Measurements from ENCODE around the gene RIPOR2.
A peak's percentile ranks its signal among the peaks of the same experiment; 100 is the strongest.

The RIPOR2 gene

DNA sequence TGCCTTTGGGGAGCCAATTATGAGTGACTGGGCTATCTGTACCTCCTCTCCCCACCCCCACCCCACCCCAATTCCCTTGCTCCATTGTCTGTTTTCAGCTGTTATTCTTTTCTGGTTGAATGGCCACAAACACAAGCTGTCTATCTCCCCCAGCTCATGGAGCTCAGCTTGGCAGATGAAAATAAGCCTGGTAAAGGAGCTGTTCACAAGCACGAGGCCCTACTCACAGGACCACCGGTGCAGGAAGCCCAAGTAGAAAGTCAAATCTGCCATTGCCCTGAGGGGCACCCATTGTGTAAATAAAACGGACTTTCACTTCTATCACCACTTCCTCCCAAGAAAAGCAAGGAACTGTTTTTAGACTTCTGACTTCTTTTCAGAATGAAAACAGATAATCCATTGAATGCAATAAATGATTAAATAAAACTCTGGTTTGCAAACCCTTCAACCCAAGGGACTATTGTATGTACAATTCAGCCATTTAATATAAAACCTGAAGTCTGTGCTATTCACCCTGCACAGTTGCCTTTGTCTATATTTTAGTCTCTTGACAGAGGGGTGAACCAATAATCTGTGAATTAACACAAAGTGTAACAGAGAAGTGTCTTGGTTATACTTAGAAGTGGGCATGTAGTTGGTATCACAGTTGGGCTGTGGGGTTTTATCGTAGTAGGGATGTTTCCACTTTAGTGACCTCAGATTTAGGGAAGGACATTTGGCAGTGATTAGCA, 27.7 kb downstream of the RIPOR2 start:
- DNase-seq (ENCODE audit: low read depth in 2 of 3, low spot score in 1 of 3) = no peak

DNA sequence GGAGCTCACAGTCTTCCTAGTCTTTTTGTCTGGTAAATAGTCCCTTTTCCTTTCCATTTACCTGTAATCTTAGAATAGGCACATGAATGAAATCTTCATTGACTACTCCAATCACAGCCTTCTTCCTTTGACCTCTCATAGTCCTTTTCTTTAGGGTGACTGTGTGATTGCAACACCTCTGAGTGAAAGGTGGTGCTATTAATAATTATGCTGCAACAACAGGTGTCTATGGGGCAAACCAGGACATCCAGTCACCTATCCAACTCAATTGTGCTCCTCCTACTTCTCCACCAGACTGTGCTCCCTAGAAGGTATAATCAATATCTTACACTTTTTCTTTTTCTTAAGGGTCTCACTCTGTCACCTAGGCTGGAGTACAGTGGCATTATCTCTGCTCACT, 29.4 kb downstream of the RIPOR2 start:
- no peak for DNase-seq (ENCODE audit: low read depth in 2 of 3, low spot score in 1 of 3)

DNA sequence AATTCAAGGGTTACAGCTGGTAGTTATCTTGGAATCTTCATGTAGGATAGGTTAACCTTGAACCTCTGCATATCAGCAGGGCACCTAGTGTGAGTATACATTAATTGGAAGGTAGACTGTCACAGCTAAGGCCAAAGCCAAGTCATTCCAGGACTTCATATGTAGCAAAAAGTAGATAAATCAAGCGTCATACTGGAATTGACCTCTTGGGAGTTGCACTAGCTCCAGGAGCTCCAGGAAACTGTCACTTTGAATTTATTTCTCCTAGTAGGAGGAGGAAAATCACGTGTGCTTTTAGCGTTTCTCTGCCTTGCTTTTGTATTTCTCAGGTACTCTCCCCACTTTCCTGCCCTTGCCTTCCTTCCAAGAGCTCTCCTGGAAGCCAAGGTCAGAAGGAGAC, 30.3 kb downstream of the RIPOR2 start:
- DNase-seq (ENCODE audit: low read depth in 2 of 3, low spot score in 1 of 3) = no peak

- no peak for DNase-seq (ENCODE audit: low read depth in 2 of 3, low spot score in 1 of 3)
Observed at GRCh38 chr6:24903681-24904080, 32.1 kb downstream of the RIPOR2 start.

- DNase-seq (ENCODE audit: low read depth in 2 of 3, low spot score in 1 of 3) = no peak
Observed at GRCh38 chr6:24902782-24903181, 33.0 kb downstream of the RIPOR2 start.

DNA sequence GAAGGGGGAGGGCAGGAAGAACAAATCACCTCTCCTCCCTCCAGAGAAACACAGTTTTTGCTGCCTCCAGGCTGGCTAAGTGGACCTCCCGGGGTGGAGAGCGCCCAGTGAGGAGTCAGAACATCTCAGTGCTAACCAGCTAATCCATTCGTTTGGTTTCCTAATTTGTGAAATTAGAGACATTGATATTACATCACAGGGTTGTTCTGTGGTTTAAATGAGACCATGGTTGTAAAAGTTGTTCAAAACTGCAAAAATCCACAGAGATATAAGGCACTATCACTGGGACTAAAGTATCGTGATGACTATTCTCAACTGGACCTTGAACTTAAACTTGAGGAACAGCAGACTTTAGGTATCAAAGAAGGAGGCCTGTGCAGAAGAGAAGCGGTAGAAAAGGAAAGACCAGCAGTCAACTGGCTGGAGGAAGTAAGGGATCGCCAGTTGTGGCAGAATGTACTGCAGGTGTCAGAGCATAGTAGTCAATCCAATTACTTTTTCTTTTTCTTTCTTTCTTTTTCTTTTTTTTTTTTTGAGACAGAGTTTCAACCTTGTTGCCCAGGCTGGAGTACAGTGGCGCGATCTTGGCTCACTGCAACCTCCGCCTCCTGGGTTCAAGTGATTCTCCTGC, 33.9 kb downstream of the RIPOR2 start:
- no peak for DNase-seq (ENCODE audit: low read depth in 2 of 3, low spot score in 1 of 3)

- DNase-seq (ENCODE audit: low read depth in 2 of 3, low spot score in 1 of 3) = no peak
Observed at GRCh38 chr6:24900917-24901697, 34.7 kb downstream of the RIPOR2 start.

- peak in 1 of 3 donors; percentile 42 for DNase-seq (ENCODE audit: low read depth in 2 of 3, low spot score in 1 of 3)
Observed at GRCh38 chr6:24899997-24900325, 35.8 kb downstream of the RIPOR2 start.

- DNase-seq (ENCODE audit: low read depth in 2 of 3, low spot score in 1 of 3) = no peak
Observed at GRCh38 chr6:24899136-24899996, 36.4 kb downstream of the RIPOR2 start.

GRCh38 chr6:24898676-24899075, 37.1 kb downstream of the RIPOR2 start:
- DNase-seq (ENCODE audit: low read depth in 2 of 3, low spot score in 1 of 3) = no peak

DNA sequence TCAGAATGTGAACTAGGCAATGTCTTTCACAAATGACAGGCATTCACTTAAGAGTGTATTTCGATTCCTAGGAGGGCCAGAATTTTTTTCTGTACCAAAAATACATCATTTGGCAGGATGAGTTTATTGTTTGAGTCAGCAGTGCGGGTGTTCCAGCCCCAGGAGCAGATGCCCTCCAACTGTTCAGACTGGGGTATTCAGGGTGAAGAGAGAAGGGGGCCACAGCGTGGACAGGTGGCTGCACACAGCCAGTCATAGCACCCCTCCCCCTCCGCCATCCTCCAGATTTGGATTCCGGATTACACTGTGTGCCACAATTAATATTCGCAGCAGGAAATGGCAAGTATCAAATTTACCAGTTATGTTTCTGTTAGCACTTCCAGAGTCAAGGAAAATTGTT, 38.6 kb downstream of the RIPOR2 start:
- DNase-seq (ENCODE audit: low read depth in 2 of 3, low spot score in 1 of 3) = no peak

GRCh38 chr6:24893342-24893850, 42.4 kb downstream of the RIPOR2 start:
- no peak for DNase-seq (ENCODE audit: low read depth in 2 of 3, low spot score in 1 of 3)

- no peak for DNase-seq (ENCODE audit: low read depth in 2 of 3, low spot score in 1 of 3)
Observed at GRCh38 chr6:24891004-24891403, 44.8 kb downstream of the RIPOR2 start.

GRCh38 chr6:24890471-24890870, 45.3 kb downstream of the RIPOR2 start:
- DNase-seq (ENCODE audit: low read depth in 2 of 3, low spot score in 1 of 3) = no peak

- DNase-seq (ENCODE audit: low read depth in 2 of 3, low spot score in 1 of 3) = no peak
Observed at GRCh38 chr6:24888715-24889370, 46.9 kb downstream of the RIPOR2 start.

DNA sequence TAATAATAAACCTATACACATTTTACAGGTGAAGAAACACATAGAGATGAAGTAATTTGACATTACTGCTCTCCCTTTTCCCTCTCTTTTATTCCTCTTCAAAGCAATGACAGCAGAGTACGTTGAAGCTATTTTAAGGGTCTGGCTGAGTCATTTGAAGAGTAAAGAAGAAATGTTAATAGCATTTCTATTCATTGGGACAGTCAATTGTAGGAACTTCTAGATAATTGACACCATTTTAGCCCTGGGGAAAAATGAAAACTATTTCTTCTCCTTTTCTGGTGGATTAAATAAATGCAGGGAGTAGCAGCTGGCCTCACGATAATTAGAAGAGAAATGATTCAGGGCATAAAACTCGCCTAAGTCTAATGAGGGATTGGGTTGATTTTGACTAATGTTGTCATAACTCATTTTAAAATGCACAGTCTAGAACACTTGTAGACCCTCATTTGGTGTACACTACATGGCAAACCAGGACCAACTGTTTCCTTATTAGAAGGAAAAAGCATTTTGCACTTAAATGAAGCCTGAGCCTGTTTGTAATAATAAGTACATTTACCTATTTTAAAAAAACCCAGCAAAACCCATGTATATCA, 48.1 kb downstream of the RIPOR2 start:
- DNase-seq (ENCODE audit: low read depth in 2 of 3, low spot score in 1 of 3) = no peak

DNA sequence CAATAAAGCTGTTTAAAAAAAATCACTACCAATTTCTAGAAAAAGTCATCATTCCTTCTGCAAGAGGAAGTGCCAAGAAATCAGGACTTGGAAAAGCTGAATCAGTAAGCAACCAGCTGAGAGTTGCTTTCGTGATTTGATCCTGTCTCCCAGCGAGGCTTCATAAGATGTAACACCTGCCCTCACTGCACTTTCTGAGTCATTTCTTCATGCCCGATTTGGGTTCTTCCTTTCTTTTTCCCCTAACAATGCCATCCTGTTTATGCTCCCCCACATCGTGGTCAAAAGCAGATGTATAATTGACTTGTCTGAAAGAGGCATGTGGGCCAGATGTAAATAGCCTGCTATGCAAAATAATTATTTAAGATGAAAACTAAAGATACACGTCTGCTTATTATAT, 52.1 kb downstream of the RIPOR2 start:
- peak; percentile 25 to 46 (median 34) for DNase-seq (ENCODE audit: low read depth in 2 of 3, low spot score in 1 of 3)

GRCh38 chr6:24882835-24883555, 52.8 kb downstream of the RIPOR2 start:
- peak in 1 of 3 donors; percentile 29 for DNase-seq (ENCODE audit: low read depth in 2 of 3, low spot score in 1 of 3)

DNA sequence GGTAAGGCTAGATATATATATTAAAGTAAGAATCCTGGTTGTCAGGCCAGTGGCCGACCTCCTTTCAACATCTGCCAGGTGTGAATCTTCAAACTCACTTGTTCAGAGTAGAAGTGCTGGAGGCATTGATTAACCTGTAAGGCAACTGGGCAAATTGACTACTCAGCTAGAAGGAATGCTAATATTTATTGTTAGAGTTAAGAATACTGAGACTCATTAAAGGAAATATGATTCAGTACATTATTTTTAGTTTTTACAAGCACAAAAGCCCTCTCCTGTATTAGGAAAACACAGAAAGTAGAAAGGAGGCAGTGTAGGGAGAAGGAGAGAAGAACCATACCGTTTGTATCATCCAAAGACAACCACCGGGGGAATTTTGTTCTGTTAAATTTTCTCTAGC, 53.5 kb downstream of the RIPOR2 start:
- DNase-seq (ENCODE audit: low read depth in 2 of 3, low spot score in 1 of 3) = no peak

DNA sequence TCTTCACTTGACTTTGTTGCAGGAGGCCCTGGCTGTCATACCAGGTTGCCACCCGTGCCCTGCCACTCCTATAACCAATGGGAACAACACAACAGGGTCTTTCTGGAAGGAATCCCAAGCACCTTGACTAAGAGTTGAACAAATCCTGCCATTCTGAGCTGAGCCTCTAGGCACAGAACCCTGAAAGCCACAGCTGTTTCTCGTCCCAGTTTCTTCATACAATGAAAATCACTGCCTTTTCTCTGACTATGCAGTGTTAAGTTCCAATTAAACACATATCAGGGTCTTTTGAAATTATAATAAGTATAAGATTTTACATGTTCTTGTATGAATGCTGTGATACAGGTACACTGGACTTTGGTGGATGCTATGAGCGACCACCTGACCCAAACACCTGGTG, 54.4 kb downstream of the RIPOR2 start:
- DNase-seq (ENCODE audit: low read depth in 2 of 3, low spot score in 1 of 3) = no peak
